HCT116 (cell line): ENCODE data around the gene CTSH. TPM values are rescaled to one million over a fixed set of nuclear protein-coding genes. Genes with fewer than 3 reads are reported as not detected.
A peak's percentile ranks its signal among the peaks of the same experiment; 100 is the strongest.

Source experiments
- ATAC-seq: fragments of 200-7000 bp; cut with Tn5 transposase; 2 replicates; pipeline ENCODE4 v1.9.1; 2020; ENCODE audit warnings: mild to moderate bottlenecking, moderate library complexity
- BruUV-seq: library from RNA; stranded (reverse); fragments of 400-500 nt; replicated peaks from 2 replicates; lab custom pipeline; 2021; lab: Mats Ljungman, UMichigan
- CTCF ChIA-PET: fragments of 300-600 bp; sonication (Branson Sonifier 250); formaldehyde crosslinking; loops from one replicate; lab custom pipeline; 2021; ENCODE audit warnings: antibody characterized with exemption; lab: Charles Lee
- POLR2A ChIA-PET: fragments of 300-600, 350-600 bp; sonication (Branson Sonifier 250); formaldehyde crosslinking; loops from one replicate; lab custom pipeline; 2021; ENCODE audit warnings: antibody characterized with exemption; lab: Charles Lee
- RAD21 ChIA-PET, 2 experiments: fragments of 300-600 bp; sonication (Branson Sonifier 250); formaldehyde crosslinking; loops; one replicate each; lab custom pipeline; 2023; ENCODE audit warnings: low total read pairs in 2 of 2; ENCODE audit not compliant: uncharacterized antibody in 2 of 2, unreplicated experiment in 2 of 2, low non-redundant PET in 1 of 2; lab: Charles Lee
- DNase-seq: peaks from one replicate; pipeline ENCODE4 v3.0.0-alpha.2; 2010; ENCODE audit warnings: low read depth, low spot score
- H2AFZ ChIP-seq: fragments of 200-600 bp; shearing (Covaris generic), sonication (generic); 2 replicates; pipeline ENCODE4 v1.6.1; 2017; ENCODE audit warnings: low read depth, mixed run types, mixed read lengths, antibody characterized with exemption, low read length; ENCODE audit not compliant: poor library complexity, severe bottlenecking
- H3K27ac ChIP-seq: 2 replicates; pipeline ENCODE4 v1.5.1; 2012; ENCODE audit warnings: low read depth, low read length
- H3K27me3 ChIP-seq: fragments of 200-600 bp; sonication (generic); 2 replicates; pipeline ENCODE4 v1.6.1; 2016; ENCODE audit warnings: mixed run types, low read length, mixed read lengths; ENCODE audit not compliant: insufficient read depth
- H3K36me3 ChIP-seq, 2 experiments: fragments of 200-500 bp in 1 of 2; fragments of 200-600 bp in 1 of 2; sonication (Bioruptor generic) in 1 of 2; sonication (generic) in 1 of 2; 2 replicates each; pipeline versions ENCODE4 v1.5.1 to v1.6.1; 2014 to 2016; ENCODE audit warnings: low read length in 2 of 2, inconsistent platforms in 1 of 2, mixed read lengths in 1 of 2, mixed run types in 1 of 2; ENCODE audit not compliant: insufficient read depth in 2 of 2, control insufficient read depth in 1 of 2
- H3K4me1 ChIP-seq, 2 experiments: fragments of 200-600 bp in 1 of 2; sonication (generic) in 1 of 2; 2 replicates each; pipeline versions ENCODE4 v1.5.1 to v1.6.1; 2012 to 2017; ENCODE audit warnings: low read length in 2 of 2, inconsistent platforms in 1 of 2, mild to moderate bottlenecking in 1 of 2, mixed read lengths in 1 of 2, mixed run types in 1 of 2, moderate library complexity in 1 of 2; ENCODE audit not compliant: insufficient read depth in 2 of 2, control insufficient read depth in 1 of 2
- H3K4me2 ChIP-seq: fragments of 200-600 bp; sonication (generic); 2 replicates; pipeline ENCODE4 v1.6.1; 2017; ENCODE audit warnings: mixed run types, low read length, mixed read lengths
- H3K4me3 ChIP-seq, 2 experiments: fragments of 200-600 bp in 1 of 2; sonication (generic) in 1 of 2; replicated peaks in 1 of 2; 2 replicates each; pipeline ENCODE4 v1.5.1; 2011 to 2016; ENCODE audit warnings: low read length in 2 of 2, control low read depth in 1 of 2, low read depth in 1 of 2, mild to moderate bottlenecking in 1 of 2, mixed read lengths in 1 of 2, mixed run types in 1 of 2
- H3K79me2 ChIP-seq: fragments of 200-600 bp; sonication (generic); 2 replicates; pipeline ENCODE4 v1.6.1; 2017; ENCODE audit warnings: mild to moderate bottlenecking, mixed run types, low read length, moderate library complexity, mixed read lengths; ENCODE audit not compliant: insufficient read depth
- H3K9ac ChIP-seq: fragments of 200-600 bp; sonication (generic); 2 replicates; pipeline ENCODE4 v1.6.1; 2016; ENCODE audit warnings: low read length, mixed read lengths
- H3K9me2 ChIP-seq: fragments of 200-600 bp; sonication (generic), shearing (Covaris generic); 2 replicates; pipeline ENCODE4 v1.6.1; 2017; ENCODE audit warnings: mixed run types, mild to moderate bottlenecking, moderate library complexity; ENCODE audit not compliant: insufficient read depth
- H3K9me3 ChIP-seq, 2 experiments: fragments of 200-500 bp in 1 of 2; fragments of 200-600 bp in 1 of 2; sonication (Bioruptor generic) in 1 of 2; sonication (generic) in 1 of 2; 2 replicates each; pipeline ENCODE4 v1.6.1; 2014 to 2017; ENCODE audit warnings: low read length in 2 of 2, mixed read lengths in 2 of 2, inconsistent platforms in 1 of 2, low read depth in 1 of 2, mild to moderate bottlenecking in 1 of 2, mixed run types in 1 of 2, moderate library complexity in 1 of 2; ENCODE audit not compliant: control insufficient read depth in 1 of 2, insufficient read depth in 1 of 2
- H4K20me1 ChIP-seq: fragments of 200-600 bp; sonication (generic), shearing (Covaris generic); 2 replicates; pipeline ENCODE4 v1.6.1; 2017; ENCODE audit warnings: mixed run types, mild to moderate bottlenecking, moderate library complexity; ENCODE audit not compliant: insufficient read depth
- CBX3 ChIP-seq: IDR thresholded peaks from 2 replicates; pipeline ENCODE4 v1.6.1; 2012; ENCODE audit warnings: low read depth
- CEBPB ChIP-seq: IDR thresholded peaks from 2 replicates; pipeline ENCODE4 v1.6.1; 2012; ENCODE audit warnings: low read depth
- EGR1 ChIP-seq: IDR thresholded peaks from 2 replicates; pipeline ENCODE4 v1.6.1; 2012; ENCODE audit warnings: low read depth
- ELF1 ChIP-seq: IDR thresholded peaks from 2 replicates; pipeline ENCODE4 v1.6.1; 2012; ENCODE audit warnings: low read depth, borderline replicate concordance
- EZH2 ChIP-seq: fragments of 200-600 bp; sonication (generic); IDR thresholded peaks from 2 replicates; pipeline ENCODE4 v1.6.1; 2017; ENCODE audit warnings: antibody characterized with exemption, mixed run types
- EZH2phosphoT487 ChIP-seq: fragments of 200-600 bp; IDR thresholded peaks from 2 replicates; pipeline ENCODE4 v1.6.1; 2018; ENCODE audit warnings: antibody characterized with exemption, borderline replicate concordance
- FOSL1 ChIP-seq: IDR thresholded peaks from 2 replicates; pipeline ENCODE4 v1.6.1; 2012; ENCODE audit warnings: low read depth
- JUND ChIP-seq: IDR thresholded peaks from 2 replicates; pipeline ENCODE4 v1.6.1; 2012
- POLR2A ChIP-seq: IDR thresholded peaks from 2 replicates; pipeline ENCODE4 v1.7.0; 2011; ENCODE audit warnings: borderline replicate concordance; ENCODE audit not compliant: insufficient read depth, insufficient read length; ENCODE audit errors: extremely low read depth
- RAD21 ChIP-seq: IDR thresholded peaks from 2 replicates; pipeline ENCODE4 v1.6.1; 2012; ENCODE audit warnings: low read depth, mild to moderate bottlenecking
- SIN3A ChIP-seq: IDR thresholded peaks from 2 replicates; pipeline ENCODE4 v1.6.1; 2012; ENCODE audit warnings: low read depth
- SRF ChIP-seq: IDR thresholded peaks from 2 replicates; pipeline ENCODE4 v1.6.1; 2012; ENCODE audit warnings: low read depth
- TCF7L2 ChIP-seq: IDR thresholded peaks from 2 replicates; pipeline ENCODE4 v1.7.0; 2011; ENCODE audit warnings: borderline replicate concordance, inconsistent platforms; ENCODE audit not compliant: insufficient read depth, insufficient read length; ENCODE audit errors: extremely low read depth
- YY1 ChIP-seq: IDR thresholded peaks from 2 replicates; pipeline ENCODE4 v1.6.1; 2011; ENCODE audit warnings: low read length, low read depth, moderate library complexity, mild to moderate bottlenecking; ENCODE audit not compliant: insufficient replicate concordance; ENCODE audit errors: extremely low read depth
- ZFX ChIP-seq: fragments of 450-650 bp; IDR thresholded peaks from 2 replicates; pipeline ENCODE4 v1.6.1; 2017
- ZNF274 ChIP-seq: fragments of 200-500 bp; sonication (Bioruptor generic); IDR thresholded peaks from 2 replicates; pipeline ENCODE4 v1.6.1; 2014; ENCODE audit warnings: mild to moderate bottlenecking, low read depth, low read length, inconsistent platforms
- intact Hi-C: fragments of 100-400 bp; cut with micrococcal nuclease; formaldehyde crosslinking; loops from 2 replicates; pipeline ENCODE4 v1.10.0; 2022
- total RNA-seq: library from RNA; stranded (reverse); gene quantifications from one replicate; pipeline ENCODE4 v1.2.1, GENCODE V29; 2021; ENCODE audit not compliant: unreplicated experiment
- TF ChIP-seq, protein P1 (sequence below): IDR thresholded peaks from 2 replicates; pipeline ENCODE4 v1.6.1; 2012
- TF ChIP-seq, protein P2 (sequence below): IDR thresholded peaks from 2 replicates; pipeline ENCODE4 v1.6.1; 2011; ENCODE audit warnings: mild to moderate bottlenecking, low read length, moderate library complexity; ENCODE audit not compliant: insufficient replicate concordance; ENCODE audit errors: extremely low read depth
- TF ChIP-seq, protein P3 (sequence below): IDR thresholded peaks from 2 replicates; pipeline ENCODE4 v1.6.1; 2012; ENCODE audit warnings: low read depth
- TF ChIP-seq, protein P4 (sequence below): IDR thresholded peaks from 2 replicates; pipeline ENCODE4 v1.6.1; 2012

CTSH gene
- total RNA-seq, 1 experiment from 2014 or later: 37.5 TPM

DNA sequence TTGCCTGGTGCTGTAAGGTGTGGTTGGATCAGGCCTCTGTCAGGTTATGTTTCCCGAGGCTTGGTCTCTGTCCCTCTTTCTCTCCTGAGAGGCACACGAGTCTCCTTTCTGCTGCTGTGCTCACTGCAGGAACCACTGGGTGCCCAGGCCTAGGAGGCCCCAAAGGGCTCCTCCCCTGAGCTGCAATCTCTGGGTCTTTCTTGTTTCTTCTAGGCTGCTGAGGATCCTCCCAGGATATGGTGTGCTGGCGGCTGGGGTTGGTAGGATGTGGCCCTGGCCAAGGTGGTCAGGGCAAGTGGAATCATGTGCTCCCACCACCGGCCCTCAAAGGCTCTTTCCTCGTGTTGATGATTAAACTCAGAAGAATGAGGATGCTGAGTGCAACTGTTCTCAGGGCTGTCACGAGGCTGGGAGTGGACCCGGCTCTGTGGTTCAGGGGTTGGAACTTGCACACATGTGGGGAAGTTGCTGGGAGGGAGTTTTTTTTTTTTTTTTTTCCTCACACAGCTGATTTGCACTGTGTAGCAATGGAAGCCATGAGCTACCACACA lies 43.6 kb upstream of the CTSH start:
- no peaks in the 10 kb centered on the region for H3K9me3 ChIP-seq
- no peak overlapping the region for H2AFZ ChIP-seq
- H3K27me3 ChIP-seq: no peaks in the 10 kb centered on the region
- CTCF ChIA-PET: interaction anchor here (0.9 to 1.1 kb wide), 3 partner anchors 9 to 196 kb away, joined by 3 to 8 read pairs (median 3); no protein-coding TSS in a partner anchor
- H3K27ac ChIP-seq: peak overlapping the region; percentile 6; the same call in 1 of the 2 replicates
- no peaks in the 10 kb centered on the region for H3K79me2 ChIP-seq
- peak overlapping the region; percentile 47 for H3K4me2 ChIP-seq
- H3K9ac ChIP-seq: peak overlapping the region; percentile 27
- intact Hi-C loops: no loop called here
- no peaks in the 10 kb centered on the region for H4K20me1 ChIP-seq
- RAD21 ChIA-PET: no interaction called here
- BruUV-seq: no TSS peak
- ATAC-seq (peak; percentile 85), DNase-seq (peak; percentile 54)
- POLR2A ChIA-PET: interaction anchor here (1.2 to 1.3 kb wide), 2 partner anchors 9 to 11 kb away, joined by 3 to 6 read pairs; no protein-coding TSS in a partner anchor
- TF ChIP-seq ZFX (0 out of 2 replicates have a peak, but pooled peaks have one; percentile 15), RAD21 (no peak), EGR1 (no peak), EZH2 (no peak), TCF7L2 (no peak), YY1 (no peak), EZH2phosphoT487 (no peak), JUND (no peak; the same call in 1 of the 2 replicates), CBX3 (no peak; the same call in 1 of the 2 replicates), ELF1 (no peak), SRF (no peak), ZNF274 (no peak), POLR2A (no peak), CEBPB (no peak), SIN3A (no peak), FOSL1 (peak; percentile 78)
- TF ChIP-seq, protein P1, sequence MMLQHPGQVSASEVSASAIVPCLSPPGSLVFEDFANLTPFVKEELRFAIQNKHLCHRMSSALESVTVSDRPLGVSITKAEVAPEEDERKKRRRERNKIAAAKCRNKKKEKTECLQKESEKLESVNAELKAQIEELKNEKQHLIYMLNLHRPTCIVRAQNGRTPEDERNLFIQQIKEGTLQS: no peak
- TF ChIP-seq, protein P2, sequence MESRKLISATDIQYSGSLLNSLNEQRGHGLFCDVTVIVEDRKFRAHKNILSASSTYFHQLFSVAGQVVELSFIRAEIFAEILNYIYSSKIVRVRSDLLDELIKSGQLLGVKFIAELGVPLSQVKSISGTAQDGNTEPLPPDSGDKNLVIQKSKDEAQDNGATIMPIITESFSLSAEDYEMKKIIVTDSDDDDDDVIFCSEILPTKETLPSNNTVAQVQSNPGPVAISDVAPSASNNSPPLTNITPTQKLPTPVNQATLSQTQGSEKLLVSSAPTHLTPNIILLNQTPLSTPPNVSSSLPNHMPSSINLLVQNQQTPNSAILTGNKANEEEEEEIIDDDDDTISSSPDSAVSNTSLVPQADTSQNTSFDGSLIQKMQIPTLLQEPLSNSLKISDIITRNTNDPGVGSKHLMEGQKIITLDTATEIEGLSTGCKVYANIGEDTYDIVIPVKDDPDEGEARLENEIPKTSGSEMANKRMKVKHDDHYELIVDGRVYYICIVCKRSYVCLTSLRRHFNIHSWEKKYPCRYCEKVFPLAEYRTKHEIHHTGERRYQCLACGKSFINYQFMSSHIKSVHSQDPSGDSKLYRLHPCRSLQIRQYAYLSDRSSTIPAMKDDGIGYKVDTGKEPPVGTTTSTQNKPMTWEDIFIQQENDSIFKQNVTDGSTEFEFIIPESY: no peak
- TF ChIP-seq, protein P3, sequence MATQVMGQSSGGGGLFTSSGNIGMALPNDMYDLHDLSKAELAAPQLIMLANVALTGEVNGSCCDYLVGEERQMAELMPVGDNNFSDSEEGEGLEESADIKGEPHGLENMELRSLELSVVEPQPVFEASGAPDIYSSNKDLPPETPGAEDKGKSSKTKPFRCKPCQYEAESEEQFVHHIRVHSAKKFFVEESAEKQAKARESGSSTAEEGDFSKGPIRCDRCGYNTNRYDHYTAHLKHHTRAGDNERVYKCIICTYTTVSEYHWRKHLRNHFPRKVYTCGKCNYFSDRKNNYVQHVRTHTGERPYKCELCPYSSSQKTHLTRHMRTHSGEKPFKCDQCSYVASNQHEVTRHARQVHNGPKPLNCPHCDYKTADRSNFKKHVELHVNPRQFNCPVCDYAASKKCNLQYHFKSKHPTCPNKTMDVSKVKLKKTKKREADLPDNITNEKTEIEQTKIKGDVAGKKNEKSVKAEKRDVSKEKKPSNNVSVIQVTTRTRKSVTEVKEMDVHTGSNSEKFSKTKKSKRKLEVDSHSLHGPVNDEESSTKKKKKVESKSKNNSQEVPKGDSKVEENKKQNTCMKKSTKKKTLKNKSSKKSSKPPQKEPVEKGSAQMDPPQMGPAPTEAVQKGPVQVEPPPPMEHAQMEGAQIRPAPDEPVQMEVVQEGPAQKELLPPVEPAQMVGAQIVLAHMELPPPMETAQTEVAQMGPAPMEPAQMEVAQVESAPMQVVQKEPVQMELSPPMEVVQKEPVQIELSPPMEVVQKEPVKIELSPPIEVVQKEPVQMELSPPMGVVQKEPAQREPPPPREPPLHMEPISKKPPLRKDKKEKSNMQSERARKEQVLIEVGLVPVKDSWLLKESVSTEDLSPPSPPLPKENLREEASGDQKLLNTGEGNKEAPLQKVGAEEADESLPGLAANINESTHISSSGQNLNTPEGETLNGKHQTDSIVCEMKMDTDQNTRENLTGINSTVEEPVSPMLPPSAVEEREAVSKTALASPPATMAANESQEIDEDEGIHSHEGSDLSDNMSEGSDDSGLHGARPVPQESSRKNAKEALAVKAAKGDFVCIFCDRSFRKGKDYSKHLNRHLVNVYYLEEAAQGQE: no peak
- TF ChIP-seq, protein P4, sequence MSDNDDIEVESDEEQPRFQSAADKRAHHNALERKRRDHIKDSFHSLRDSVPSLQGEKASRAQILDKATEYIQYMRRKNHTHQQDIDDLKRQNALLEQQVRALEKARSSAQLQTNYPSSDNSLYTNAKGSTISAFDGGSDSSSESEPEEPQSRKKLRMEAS: peak; percentile 94
- TF ChIP-seq, all 23 proteins: peak for 3
- Histone ChIP-seq H3K36me3 (no peaks in the 10 kb centered on the region), H3K4me3 (no peak overlapping the region), H3K4me1 (peaks cover 12 to 20% of the 10 kb centered on the region in 2 experiments), H3K9me2 (no peaks in the 10 kb centered on the region)
